Rectal smooth muscle tissue (tissue), 1 donor: ENCODE results near the gene KCNJ9.
A peak's percentile ranks its signal among the peaks of the same experiment; 100 is the strongest.

Experiments used
- H3K27ac ChIP-seq: one replicate; pipeline ENCODE4 v1.7.0; 2013; ENCODE audit warnings: low read depth, low read length, inconsistent platforms
- H3K27me3 ChIP-seq: one replicate; pipeline ENCODE4 v1.7.0; 2013; ENCODE audit warnings: low read length; ENCODE audit not compliant: control insufficient read depth, insufficient read depth
- H3K36me3 ChIP-seq: one replicate; pipeline ENCODE4 v1.7.0; 2013; ENCODE audit warnings: low read length; ENCODE audit not compliant: control insufficient read depth, insufficient read depth
- H3K4me1 ChIP-seq: one replicate; pipeline ENCODE4 v1.7.0; 2013; ENCODE audit warnings: low read length; ENCODE audit not compliant: control insufficient read depth, insufficient read depth
- H3K4me3 ChIP-seq: one replicate; pipeline ENCODE4 v1.7.0; 2013; ENCODE audit warnings: low read length
- H3K9ac ChIP-seq: one replicate; pipeline ENCODE4 v1.7.0; 2013; ENCODE audit warnings: low read length

The KCNJ9 gene

GRCh38 chr1:160070243-160071163 lies 10.8 kb upstream of the KCNJ9 start:
- H3K4me1 ChIP-seq: peaks cover 3% of the 10 kb centered on the region
- no peak overlapping the region for H3K27ac ChIP-seq
- H3K27me3 ChIP-seq: peaks cover 6% of the 10 kb centered on the region
- H3K36me3 ChIP-seq: no peaks in the 10 kb centered on the region
- peak overlapping the region; percentile 80 for H3K4me3 ChIP-seq
- no peak overlapping the region for H3K9ac ChIP-seq

GRCh38 chr1:160071289-160071688 lies 10.0 kb upstream of the KCNJ9 start:
- Histone ChIP-seq H3K36me3 (no peaks in the 10 kb centered on the region), H3K27me3 (peaks cover 6% of the 10 kb centered on the region), H3K4me3 (no peak overlapping the region), H3K4me1 (peaks cover 3% of the 10 kb centered on the region), H3K9ac (no peak overlapping the region), H3K27ac (no peak overlapping the region)

GRCh38 chr1:160074865-160075264 lies 6.5 kb upstream of the KCNJ9 start:
- H3K36me3 ChIP-seq: no peaks in the 10 kb centered on the region
- no peak overlapping the region for H3K27ac ChIP-seq
- peaks cover 3% of the 10 kb centered on the region for H3K4me1 ChIP-seq
- H3K4me3 ChIP-seq: no peak overlapping the region
- peaks cover 2% of the 10 kb centered on the region for H3K27me3 ChIP-seq
- H3K9ac ChIP-seq: no peak overlapping the region

GRCh38 chr1:160075836-160076235 lies 5.5 kb upstream of the KCNJ9 start:
- H3K36me3 ChIP-seq: no peaks in the 10 kb centered on the region
- no peak overlapping the region for H3K9ac ChIP-seq
- peaks cover under 1% of the 10 kb centered on the region for H3K4me1 ChIP-seq
- no peak overlapping the region for H3K27ac ChIP-seq
- no peaks in the 10 kb centered on the region for H3K27me3 ChIP-seq
- no peak overlapping the region for H3K4me3 ChIP-seq

DNA sequence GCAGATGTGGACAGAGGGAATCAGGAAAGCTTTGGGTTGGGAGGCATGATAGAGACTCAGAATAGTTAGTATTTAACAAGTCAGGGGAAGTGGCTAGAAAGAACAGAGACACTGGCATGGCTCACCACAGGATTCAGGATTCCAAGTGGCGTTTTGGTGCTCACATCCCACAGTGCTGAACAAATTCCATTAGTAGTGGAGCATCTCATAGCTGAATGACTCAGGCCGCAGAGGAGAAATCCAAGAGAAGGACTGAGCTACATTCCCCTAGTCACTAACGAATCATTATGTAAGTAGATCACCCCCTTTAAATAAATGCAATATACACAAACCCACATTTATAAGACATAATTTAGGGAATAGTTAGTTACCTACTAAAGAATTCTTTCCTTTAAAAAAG lies 5.0 kb upstream of the KCNJ9 start:
- H3K27me3 ChIP-seq: no peaks in the 10 kb centered on the region

DNA sequence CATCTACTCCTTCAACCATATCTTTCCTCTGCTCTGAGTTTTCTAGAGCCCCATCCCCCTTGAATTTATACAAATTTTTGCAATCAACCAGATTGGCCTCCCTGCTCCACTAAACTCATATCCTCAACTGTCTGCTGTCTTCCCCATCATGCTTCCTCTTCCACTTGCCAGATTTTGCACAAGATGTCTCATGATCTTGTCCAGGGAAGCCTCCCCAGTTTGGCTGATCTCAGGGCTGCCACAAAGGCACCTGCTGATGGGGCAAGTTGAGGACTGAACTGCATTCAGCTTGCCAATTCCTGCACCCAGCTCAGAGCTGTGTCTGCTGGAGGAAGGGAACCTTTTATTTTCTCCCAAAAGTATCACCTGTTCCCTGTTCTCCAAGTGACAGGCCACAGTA lies 3.9 kb upstream of the KCNJ9 start:
- H3K27me3 ChIP-seq: peaks cover 3% of the 10 kb centered on the region
- H3K36me3 ChIP-seq: no peaks in the 10 kb centered on the region
- H3K9ac ChIP-seq: no peak overlapping the region
- no peak overlapping the region for H3K27ac ChIP-seq
- no peaks in the 10 kb centered on the region for H3K4me1 ChIP-seq
- H3K4me3 ChIP-seq: no peak overlapping the region

More for the DNA sequence above, 5.0 kb upstream of the KCNJ9 start:
- Histone ChIP-seq H3K4me3 (no peak overlapping the region), H3K4me1 (no peaks in the 10 kb centered on the region), H3K9ac (no peak overlapping the region), H3K36me3 (no peaks in the 10 kb centered on the region), H3K27ac (no peak overlapping the region)

DNA sequence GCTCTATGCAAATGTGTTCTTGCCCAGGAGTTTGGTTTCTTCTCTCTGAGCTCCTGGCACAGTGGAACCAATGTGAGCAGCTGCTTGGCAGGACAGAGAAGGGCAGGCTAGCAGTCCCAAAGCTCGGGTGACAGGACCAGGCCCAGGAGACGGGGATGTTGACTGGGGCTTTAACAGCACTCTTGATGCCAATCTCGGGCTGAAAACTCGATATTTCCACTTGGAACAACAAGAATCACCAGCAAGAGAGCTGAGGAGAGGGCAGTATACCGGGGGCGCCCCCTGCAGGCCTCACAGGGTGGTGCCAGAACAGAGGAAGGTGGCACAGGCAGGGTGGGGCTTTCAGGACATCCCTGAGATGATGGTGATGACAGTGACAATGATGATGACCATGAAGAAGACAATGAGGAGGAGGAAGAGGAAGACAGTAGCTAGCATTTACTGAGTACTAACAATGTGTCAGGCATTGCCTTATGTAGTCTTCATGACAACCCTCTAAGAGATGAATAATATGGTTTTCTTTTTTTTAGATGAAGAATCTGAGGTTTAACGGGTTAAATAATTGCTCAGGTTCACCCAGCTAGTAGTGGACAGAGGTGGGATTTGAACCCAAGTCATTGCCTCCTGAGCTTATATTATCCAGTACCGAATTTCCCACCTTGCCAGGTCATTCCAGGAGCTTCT lies 2.7 kb upstream of the KCNJ9 start:
- Histone ChIP-seq H3K4me1 (no peaks in the 10 kb centered on the region), H3K9ac (no peak overlapping the region), H3K36me3 (no peaks in the 10 kb centered on the region), H3K4me3 (no peak overlapping the region), H3K27me3 (peaks cover 5% of the 10 kb centered on the region), H3K27ac (no peak overlapping the region)

GRCh38 chr1:160079448-160079847 lies 1.9 kb upstream of the KCNJ9 start:
- Histone ChIP-seq H3K27ac (no peak overlapping the region), H3K4me1 (no peaks in the 10 kb centered on the region), H3K36me3 (no peaks in the 10 kb centered on the region), H3K4me3 (no peak overlapping the region), H3K27me3 (peaks cover 5% of the 10 kb centered on the region), H3K9ac (no peak overlapping the region)

DNA sequence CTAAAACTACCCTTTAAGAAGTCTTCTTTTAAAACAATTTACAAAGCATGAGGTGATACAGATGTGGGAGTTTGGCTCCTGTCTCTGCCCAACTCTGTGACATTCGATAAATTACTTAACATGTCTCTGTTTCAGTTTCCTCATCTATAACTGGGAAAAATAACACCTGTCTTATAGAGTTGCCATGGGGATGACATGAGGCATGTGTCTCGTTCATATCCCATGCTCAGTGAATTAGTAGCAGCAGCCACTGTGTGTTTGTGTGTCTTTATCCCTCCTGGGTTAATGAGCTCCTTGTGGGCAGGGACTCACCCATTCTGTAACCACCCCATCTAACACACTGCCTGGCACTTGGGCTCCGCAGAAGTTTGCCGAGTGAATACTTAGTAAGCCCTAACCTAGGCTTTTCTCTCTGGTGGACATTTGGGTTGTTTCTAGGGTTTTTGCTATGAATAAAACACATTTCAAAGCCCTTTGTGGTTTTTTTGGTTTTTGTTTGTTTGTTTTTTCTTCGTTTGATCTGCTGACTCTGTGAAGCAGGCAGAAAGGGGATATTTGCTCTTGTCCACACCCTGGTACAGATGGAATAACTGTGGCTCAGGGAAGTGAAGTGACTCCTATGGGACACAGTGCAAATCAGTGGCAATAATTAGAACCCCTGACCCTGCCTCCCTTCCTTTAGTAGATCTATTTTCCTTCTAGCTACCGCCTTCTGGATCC lies 797 bp upstream of the KCNJ9 start:
- H3K4me3 ChIP-seq: no peak overlapping the region
- no peak overlapping the region for H3K27ac ChIP-seq
- peaks cover 5% of the 10 kb centered on the region for H3K27me3 ChIP-seq
- no peak overlapping the region for H3K9ac ChIP-seq
- no peaks in the 10 kb centered on the region for H3K4me1 ChIP-seq
- no peaks in the 10 kb centered on the region for H3K36me3 ChIP-seq

DNA sequence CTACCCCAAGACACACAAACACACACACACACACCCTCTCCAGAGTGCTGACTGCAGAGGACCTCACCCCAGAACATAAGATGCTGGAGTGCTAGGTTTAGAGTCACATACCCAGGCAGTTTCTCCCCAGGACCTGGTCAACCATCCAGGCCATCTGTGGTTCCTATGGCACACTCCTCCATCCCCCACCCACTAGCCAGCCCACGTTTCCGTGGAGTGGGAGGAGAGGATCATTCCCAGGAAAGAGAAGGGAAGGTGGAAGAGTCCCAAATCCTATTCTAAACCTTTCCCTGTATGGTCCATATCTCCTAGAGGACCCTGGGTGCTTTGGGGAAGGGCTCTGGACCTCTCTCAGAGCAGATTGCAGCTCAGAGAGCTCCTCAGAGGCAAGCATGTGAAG lies 1.1 kb downstream of the KCNJ9 start:
- H3K36me3 ChIP-seq: no peaks in the 10 kb centered on the region
- no peak overlapping the region for H3K27ac ChIP-seq
- H3K9ac ChIP-seq: no peak overlapping the region
- H3K4me1 ChIP-seq: no peaks in the 10 kb centered on the region
- peaks cover 5% of the 10 kb centered on the region for H3K27me3 ChIP-seq
- H3K4me3 ChIP-seq: no peak overlapping the region

GRCh38 chr1:160082926-160083325 lies 1.6 kb downstream of the KCNJ9 start:
- Histone ChIP-seq H3K9ac (no peak overlapping the region), H3K27me3 (peaks cover 5% of the 10 kb centered on the region), H3K27ac (no peak overlapping the region)

GRCh38 chr1:160083968-160084770 lies 2.8 kb downstream of the KCNJ9 start:
- peaks cover 5% of the 10 kb centered on the region for H3K27me3 ChIP-seq
- no peaks in the 10 kb centered on the region for H3K36me3 ChIP-seq
- H3K4me3 ChIP-seq: peak overlapping the region; percentile 70
- no peak overlapping the region for H3K9ac ChIP-seq
- H3K4me1 ChIP-seq: no peaks in the 10 kb centered on the region
- H3K27ac ChIP-seq: no peak overlapping the region

More at GRCh38 chr1:160082926-160083325, 1.6 kb downstream of the KCNJ9 start:
- Histone ChIP-seq H3K36me3 (no peaks in the 10 kb centered on the region), H3K4me1 (no peaks in the 10 kb centered on the region), H3K4me3 (no peak overlapping the region)
